Fibroblast of lung (primary cell): ENCODE data around the gene GALNT17.

Experiments
- EZH2 ChIP-seq: IDR thresholded peaks from 2 replicates; pipeline ENCODE4 v1.5.1; 2012; ENCODE audit warnings: low read length, control low read depth, mild to moderate bottlenecking; ENCODE audit errors: missing control alignments
- TF ChIP-seq, protein P1 (sequence below), 2 donors: IDR thresholded peaks in 1 of 2; conservative IDR thresholded peaks in 1 of 2; 1 replicate in 1 of 2; 2 replicates in 1 of 2; pipeline ENCODE4 v1.5.1; 2011 to 2012; ENCODE audit warnings: low read length in 2 of 2, control low read depth in 1 of 2, inconsistent platforms in 1 of 2, low read depth in 1 of 2, mild to moderate bottlenecking in 1 of 2

DNA sequence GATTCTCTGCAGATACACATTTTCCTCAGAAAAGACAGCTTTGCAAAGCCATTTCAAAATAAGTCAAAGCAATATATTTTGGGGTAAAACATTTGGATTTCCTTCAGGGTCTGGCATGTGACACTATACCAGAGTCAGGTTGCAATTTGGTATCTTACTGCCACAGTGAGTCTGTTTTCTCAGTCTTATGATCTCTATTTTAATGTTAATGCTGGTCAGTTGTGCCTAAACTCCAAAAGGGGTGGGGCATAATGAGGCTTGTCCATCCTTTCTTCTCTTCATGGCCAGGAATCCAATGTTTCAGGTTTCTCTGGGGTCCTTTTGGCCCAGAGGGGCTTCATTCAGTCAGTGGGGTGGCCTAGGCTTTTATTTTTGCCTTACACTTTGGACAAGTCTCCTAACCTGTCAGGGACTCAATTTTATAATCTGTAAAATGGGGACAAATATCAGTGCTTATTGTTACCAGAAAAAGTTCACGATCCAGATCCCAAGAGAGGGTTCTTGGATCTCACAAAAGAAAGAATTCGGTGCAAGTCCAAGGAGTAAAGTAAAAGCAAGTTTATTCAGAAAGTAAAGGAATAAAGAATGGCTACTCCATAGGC, 341.5 kb downstream of the GALNT17 start:
- no peak for TF ChIP-seq EZH2
- TF ChIP-seq, protein P1, sequence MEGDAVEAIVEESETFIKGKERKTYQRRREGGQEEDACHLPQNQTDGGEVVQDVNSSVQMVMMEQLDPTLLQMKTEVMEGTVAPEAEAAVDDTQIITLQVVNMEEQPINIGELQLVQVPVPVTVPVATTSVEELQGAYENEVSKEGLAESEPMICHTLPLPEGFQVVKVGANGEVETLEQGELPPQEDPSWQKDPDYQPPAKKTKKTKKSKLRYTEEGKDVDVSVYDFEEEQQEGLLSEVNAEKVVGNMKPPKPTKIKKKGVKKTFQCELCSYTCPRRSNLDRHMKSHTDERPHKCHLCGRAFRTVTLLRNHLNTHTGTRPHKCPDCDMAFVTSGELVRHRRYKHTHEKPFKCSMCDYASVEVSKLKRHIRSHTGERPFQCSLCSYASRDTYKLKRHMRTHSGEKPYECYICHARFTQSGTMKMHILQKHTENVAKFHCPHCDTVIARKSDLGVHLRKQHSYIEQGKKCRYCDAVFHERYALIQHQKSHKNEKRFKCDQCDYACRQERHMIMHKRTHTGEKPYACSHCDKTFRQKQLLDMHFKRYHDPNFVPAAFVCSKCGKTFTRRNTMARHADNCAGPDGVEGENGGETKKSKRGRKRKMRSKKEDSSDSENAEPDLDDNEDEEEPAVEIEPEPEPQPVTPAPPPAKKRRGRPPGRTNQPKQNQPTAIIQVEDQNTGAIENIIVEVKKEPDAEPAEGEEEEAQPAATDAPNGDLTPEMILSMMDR (conservative IDR thresholded peaks at IDR 0.05 in 1 of 2, IDR thresholded peaks at IDR 0.05 in 1 of 2; ENCODE audit: low read depth in 1 of 2, low read length in 2 of 2): no peak
